Endodermal cell (in vitro differentiated cells): Measurements from ENCODE around the gene BTRC. TPM values are rescaled to one million over a fixed set of nuclear protein-coding genes. Genes with fewer than 3 reads are reported as not detected.
A peak's percentile ranks its signal among the peaks of the same experiment; 100 is the strongest.

Experiments used
- DNase-seq: peaks from one replicate; pipeline ENCODE4 v3.0.0-alpha.2; 2017
- H3K27ac ChIP-seq: 2 replicates; pipeline ENCODE4 v1.5.1; 2013; ENCODE audit warnings: mild to moderate bottlenecking, low read depth, low read length, moderate library complexity
- H3K27me3 ChIP-seq: 2 replicates; pipeline ENCODE4 v1.6.1; 2013; ENCODE audit warnings: mild to moderate bottlenecking, low read length, moderate library complexity; ENCODE audit not compliant: insufficient read depth, control insufficient read depth, poor library complexity, severe bottlenecking
- H3K36me3 ChIP-seq: 2 replicates; pipeline ENCODE4 v1.7.0; 2013; ENCODE audit warnings: mild to moderate bottlenecking, low read length, moderate library complexity; ENCODE audit not compliant: control insufficient read depth, insufficient read depth
- H3K4me1 ChIP-seq: one replicate; pipeline ENCODE4 v1.7.0; 2013; ENCODE audit warnings: low read length; ENCODE audit not compliant: control insufficient read depth, insufficient read depth
- H3K4me3 ChIP-seq: 2 replicates; pipeline ENCODE4 v1.5.1; 2013; ENCODE audit warnings: mild to moderate bottlenecking, low read length, moderate library complexity
- H3K9ac ChIP-seq: 2 replicates; pipeline ENCODE4 v1.6.1; 2013; ENCODE audit warnings: mild to moderate bottlenecking, low read length, moderate library complexity; ENCODE audit not compliant: poor library complexity, severe bottlenecking; ENCODE audit errors: extremely low read depth
- H3K9me3 ChIP-seq: 2 replicates; pipeline ENCODE4 v1.6.1; 2013; ENCODE audit warnings: mild to moderate bottlenecking, low read length, moderate library complexity; ENCODE audit not compliant: control insufficient read depth
- H3K27ac Mint-ChIP-seq: 2 replicates; pipeline ENCODE4 v1.8.0; 2020; ENCODE audit warnings: mixed read lengths
- H3K27me3 Mint-ChIP-seq: 2 replicates; pipeline ENCODE4 v1.8.0; 2021; ENCODE audit warnings: mild to moderate bottlenecking, mixed read lengths; ENCODE audit not compliant: insufficient read depth
- H3K36me3 Mint-ChIP-seq: 2 replicates; pipeline ENCODE4 v1.8.0; 2020; ENCODE audit warnings: low read depth, mixed read lengths
- H3K4me1 Mint-ChIP-seq: 2 replicates; pipeline ENCODE4 v1.8.0; 2020; ENCODE audit warnings: mixed read lengths
- H3K4me3 Mint-ChIP-seq: 2 replicates; pipeline ENCODE4 v1.8.0; 2020; ENCODE audit warnings: mild to moderate bottlenecking, moderate library complexity, mixed read lengths
- H3K9me3 Mint-ChIP-seq: 2 replicates; pipeline ENCODE4 v1.8.0; 2020; ENCODE audit warnings: mild to moderate bottlenecking, mixed read lengths
- CTCF ChIP-seq: fragments of 200-600 bp; sonication (generic); conservative IDR thresholded peaks from 2 replicates; pipeline ENCODE4 v1.5.0; 2021; ENCODE audit warnings: antibody characterized with exemption, mild to moderate bottlenecking
- WGBS, 2 experiments: methylation state at CpG; one replicate each; pipeline versions ENCODE4 v1.1.5 to v1.1.7; 2013; ENCODE audit warnings: missing lambda C conversion rate in 2 of 2, mixed read lengths in 1 of 2; ENCODE audit not compliant: insufficient coverage in 1 of 2, insufficient read length in 1 of 2; 5-methylcytosine and 5-hydroxymethylcytosine counted together
- total RNA-seq, 2 donors: library from RNA; stranded (reverse); fragmentation: NEBNext Ultra II Directional in 1 of 2; extraction: Animal tissue kit (Norgen Biotek cat#: 25700) in 1 of 2; gene quantifications; 2 replicates in 1 of 2; 3 replicates in 1 of 2; pipeline ENCODE4 v1.2.1, GENCODE V29; 2021

Gene BTRC
- total RNA-seq, 2 donors from 2014 or later, result 30.1 to 38.2 TPM

DNA sequence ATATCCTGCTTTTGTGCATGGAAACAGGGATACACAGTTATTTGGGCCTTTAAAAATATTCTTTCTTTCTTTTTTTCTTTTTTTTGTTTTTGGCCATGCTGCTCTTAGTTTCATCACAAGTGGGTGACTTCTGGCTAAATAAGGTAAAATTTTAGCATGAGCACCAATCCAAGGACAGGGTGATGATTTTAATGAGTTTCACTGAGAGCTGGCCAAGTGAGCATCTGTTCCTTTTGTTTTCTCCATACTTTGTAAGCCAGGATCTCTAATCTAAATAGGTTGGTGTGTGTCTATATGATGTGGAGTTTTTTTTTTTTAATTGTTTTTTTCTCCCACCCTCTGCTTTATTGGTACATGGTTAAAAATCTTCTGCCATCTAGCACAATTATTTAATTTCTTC, 127.3 kb downstream of the BTRC start:
- no peaks in the 10 kb centered on the region for H3K9me3 Mint-ChIP-seq
- no peak overlapping the region for H3K9ac ChIP-seq
- H3K9me3 ChIP-seq, result no peaks in the 10 kb centered on the region
- no peak for TF ChIP-seq CTCF
- DNase-seq, result no peak
- peaks cover 3% of the 10 kb centered on the region for H3K4me1 ChIP-seq
- peaks cover 16% of the 10 kb centered on the region for H3K36me3 Mint-ChIP-seq
- no peaks in the 10 kb centered on the region for H3K27me3 ChIP-seq
- no peak overlapping the region for H3K4me3 ChIP-seq
- no peaks in the 10 kb centered on the region for H3K27me3 Mint-ChIP-seq
- H3K4me1 Mint-ChIP-seq, result peaks cover 28% of the 10 kb centered on the region
- H3K27ac Mint-ChIP-seq, result no peak overlapping the region
- no peak overlapping the region for H3K27ac ChIP-seq
- no peak overlapping the region for H3K4me3 Mint-ChIP-seq
- peaks cover 12% of the 10 kb centered on the region for H3K36me3 ChIP-seq

- WGBS, 2 experiments, result 97 to 98% methylated on average over 10 of the region's 10 CpGs
- Histone ChIP-seq H3K27ac (no peak overlapping the region), H3K4me3 (no peak overlapping the region), H3K36me3 (peaks cover 12% of the 10 kb centered on the region), H3K9me3 (no peaks in the 10 kb centered on the region), H3K4me1 (peaks cover 3% of the 10 kb centered on the region), H3K27me3 (no peaks in the 10 kb centered on the region), H3K9ac (no peak overlapping the region)
- no peak for DNase-seq
- no peaks in the 10 kb centered on the region for H3K9me3 Mint-ChIP-seq
- H3K4me3 Mint-ChIP-seq, result no peak overlapping the region
- peaks cover 36% of the 10 kb centered on the region for H3K4me1 Mint-ChIP-seq
- TF ChIP-seq CTCF, result no peak
- H3K36me3 Mint-ChIP-seq, result peaks cover 16% of the 10 kb centered on the region
- no peaks in the 10 kb centered on the region for H3K27me3 Mint-ChIP-seq
- H3K27ac Mint-ChIP-seq, result no peak overlapping the region
These were observed 128.6 kb downstream of the BTRC start for GRCh38 chr10:101482568-101482967.

DNA sequence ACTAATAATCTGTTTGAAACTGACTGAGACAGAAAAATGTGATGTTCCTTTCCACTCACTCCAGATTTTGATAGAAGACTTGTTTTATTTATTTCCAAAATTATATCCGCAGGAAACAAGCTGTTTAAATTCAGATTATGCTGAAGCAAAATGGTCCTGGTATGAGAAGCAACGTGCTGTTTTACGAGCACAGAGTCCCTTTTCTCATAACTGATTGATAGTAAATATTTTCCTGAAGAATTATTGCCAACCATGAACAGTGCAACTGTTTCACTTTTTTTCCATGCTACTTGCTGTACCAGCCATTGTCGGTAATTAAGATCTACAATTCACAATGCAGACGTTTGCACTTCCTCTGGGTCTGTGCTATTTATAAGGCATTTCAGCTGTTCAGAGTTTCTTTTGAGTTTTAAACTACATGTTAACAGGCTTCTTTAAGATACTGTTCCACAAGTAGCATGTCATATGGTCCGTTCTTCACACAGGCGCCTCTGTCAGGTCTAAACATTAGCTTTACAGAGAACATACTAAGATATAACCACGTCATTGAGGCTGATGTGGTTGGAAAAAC, 130.3 kb downstream of the BTRC start:
- H3K4me3 ChIP-seq, result no peak overlapping the region
- H3K9me3 ChIP-seq, result no peaks in the 10 kb centered on the region
- Mint-ChIP-seq H3K27ac (peak overlapping the region; percentile 28), H3K27me3 (no peaks in the 10 kb centered on the region), H3K9me3 (no peaks in the 10 kb centered on the region), H3K4me3 (no peak overlapping the region), H3K36me3 (peaks cover 16% of the 10 kb centered on the region), H3K4me1 (peaks cover 38% of the 10 kb centered on the region)
- 85 to 92% methylated on average over 6 to 8 of the region's 8 CpGs for WGBS, 2 experiments
- DNase-seq, result no peak
- peaks cover 11% of the 10 kb centered on the region for H3K36me3 ChIP-seq
- H3K9ac ChIP-seq, result no peak overlapping the region
- H3K4me1 ChIP-seq, result peaks cover 3% of the 10 kb centered on the region
- no peak for TF ChIP-seq CTCF
- no peaks in the 10 kb centered on the region for H3K27me3 ChIP-seq
- no peak overlapping the region for H3K27ac ChIP-seq
